ENCODE data around the gene PIEZO2. TPM values are rescaled to one million over a fixed set of nuclear protein-coding genes. Genes with fewer than 3 reads are reported as not detected.

The PIEZO2 gene
- total RNA-seq, 1 experiment from 2014 or later: 0.11 TPM

DNA sequence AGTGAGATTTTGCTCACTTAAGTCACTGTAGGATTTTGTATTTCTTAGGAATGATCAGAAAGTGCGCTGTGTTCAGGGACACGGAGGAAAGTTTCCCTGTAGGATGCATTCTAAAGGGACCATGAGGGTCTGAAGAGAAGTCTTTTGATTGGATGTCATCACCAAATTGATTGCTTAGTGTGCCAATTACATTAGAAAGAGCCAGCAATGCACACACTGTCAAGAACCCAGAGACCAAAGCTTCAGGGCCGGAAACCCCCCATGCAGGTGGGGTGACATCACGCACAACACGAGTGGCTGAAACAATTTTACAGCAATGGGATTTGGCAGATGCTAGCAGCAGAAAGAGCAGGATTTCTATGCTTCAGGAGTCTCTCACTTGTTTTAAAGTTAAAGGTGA lies 381.1 kb downstream of the PIEZO2 start:
- Histone ChIP-seq H3K27me3 (replicated peaks; ENCODE audit: control insufficient read depth, insufficient read depth, low read length) (no peaks in the 10 kb centered on the region), H3K36me3 (ENCODE audit: control insufficient read depth, insufficient read depth, low read length) (no peaks in the 10 kb centered on the region), H3K4me1 (no peaks in the 10 kb centered on the region), H3K9me3 (peaks cover 5% of the 10 kb centered on the region; the same call in 1 of the 2 replicates), H3K4me3 (ENCODE audit: low read depth, low read length) (no peak overlapping the region)
- TF ChIP-seq, protein P1, sequence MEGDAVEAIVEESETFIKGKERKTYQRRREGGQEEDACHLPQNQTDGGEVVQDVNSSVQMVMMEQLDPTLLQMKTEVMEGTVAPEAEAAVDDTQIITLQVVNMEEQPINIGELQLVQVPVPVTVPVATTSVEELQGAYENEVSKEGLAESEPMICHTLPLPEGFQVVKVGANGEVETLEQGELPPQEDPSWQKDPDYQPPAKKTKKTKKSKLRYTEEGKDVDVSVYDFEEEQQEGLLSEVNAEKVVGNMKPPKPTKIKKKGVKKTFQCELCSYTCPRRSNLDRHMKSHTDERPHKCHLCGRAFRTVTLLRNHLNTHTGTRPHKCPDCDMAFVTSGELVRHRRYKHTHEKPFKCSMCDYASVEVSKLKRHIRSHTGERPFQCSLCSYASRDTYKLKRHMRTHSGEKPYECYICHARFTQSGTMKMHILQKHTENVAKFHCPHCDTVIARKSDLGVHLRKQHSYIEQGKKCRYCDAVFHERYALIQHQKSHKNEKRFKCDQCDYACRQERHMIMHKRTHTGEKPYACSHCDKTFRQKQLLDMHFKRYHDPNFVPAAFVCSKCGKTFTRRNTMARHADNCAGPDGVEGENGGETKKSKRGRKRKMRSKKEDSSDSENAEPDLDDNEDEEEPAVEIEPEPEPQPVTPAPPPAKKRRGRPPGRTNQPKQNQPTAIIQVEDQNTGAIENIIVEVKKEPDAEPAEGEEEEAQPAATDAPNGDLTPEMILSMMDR (IDR thresholded peaks at IDR 0.05; ENCODE audit: insufficient read depth in 1 of 2, low read depth in 1 of 2, low read length in 1 of 2, severe bottlenecking in 1 of 2, unreplicated experiment in 1 of 2): no peak
- no TSS peak for BruUV-seq (replicated peaks)
- Mint-ChIP-seq H3K4me3 (ENCODE audit: unreplicated experiment) (no peak overlapping the region), H3K9me3 (ENCODE audit: unreplicated experiment) (peaks cover 11% of the 10 kb centered on the region), H3K27me3 (ENCODE audit: insufficient read depth, unreplicated experiment) (peaks cover 20% of the 10 kb centered on the region), H3K27ac (ENCODE audit: unreplicated experiment) (no peak overlapping the region), H3K4me1 (ENCODE audit: low read depth, unreplicated experiment) (no peaks in the 10 kb centered on the region), H3K36me3 (ENCODE audit: insufficient read depth, unreplicated experiment) (no peaks in the 10 kb centered on the region)
- ChIA-PET POLR2A (no interaction called here), CTCF (no interaction called here)
- no peak for DNase-seq
- intact Hi-C loops (cut with micrococcal nuclease; ENCODE audit: unreplicated experiment): no loop called here

DNA sequence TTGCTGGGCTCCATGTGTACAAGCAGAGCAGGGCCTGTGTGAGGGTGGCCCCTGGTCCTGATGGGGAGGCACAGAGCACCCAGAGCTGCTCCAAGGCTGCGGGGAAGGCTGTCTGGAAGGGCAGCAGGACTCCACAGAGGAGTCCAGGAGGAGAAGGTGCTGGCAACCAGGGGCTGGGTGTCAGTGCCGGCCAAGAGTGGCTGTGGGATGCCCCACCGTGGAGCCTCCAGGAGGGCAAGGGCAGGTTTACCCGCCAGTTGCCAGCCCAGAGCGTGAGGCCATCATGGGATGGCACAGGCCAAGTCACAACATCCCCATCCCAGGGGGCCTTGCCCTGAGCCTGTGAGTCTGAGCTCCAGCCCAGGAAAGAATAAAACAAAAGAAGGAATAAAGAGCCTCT lies 381.7 kb downstream of the PIEZO2 start:
- no peak for DNase-seq
- Mint-ChIP-seq H3K36me3 (ENCODE audit: insufficient read depth, unreplicated experiment) (no peaks in the 10 kb centered on the region), H3K4me1 (ENCODE audit: low read depth, unreplicated experiment) (no peaks in the 10 kb centered on the region), H3K9me3 (ENCODE audit: unreplicated experiment) (peaks cover 11% of the 10 kb centered on the region), H3K27me3 (ENCODE audit: insufficient read depth, unreplicated experiment) (peaks cover 22% of the 10 kb centered on the region), H3K27ac (ENCODE audit: unreplicated experiment) (no peak overlapping the region), H3K4me3 (ENCODE audit: unreplicated experiment) (no peak overlapping the region)
- TF ChIP-seq, protein P1 (IDR thresholded peaks at IDR 0.05; ENCODE audit: insufficient read depth in 1 of 2, low read depth in 1 of 2, low read length in 1 of 2, severe bottlenecking in 1 of 2, unreplicated experiment in 1 of 2): no peak
- intact Hi-C loops (cut with micrococcal nuclease; ENCODE audit: unreplicated experiment): no loop called here
- ChIA-PET POLR2A (no interaction called here), CTCF (no interaction called here)
- Histone ChIP-seq H3K27me3 (replicated peaks; ENCODE audit: control insufficient read depth, insufficient read depth, low read length) (no peaks in the 10 kb centered on the region), H3K9me3 (peaks cover 5% of the 10 kb centered on the region; the same call in 1 of the 2 replicates), H3K4me1 (no peaks in the 10 kb centered on the region), H3K36me3 (ENCODE audit: control insufficient read depth, insufficient read depth, low read length) (no peaks in the 10 kb centered on the region), H3K4me3 (ENCODE audit: low read depth, low read length) (no peak overlapping the region)
- BruUV-seq (replicated peaks): no TSS peak

DNA sequence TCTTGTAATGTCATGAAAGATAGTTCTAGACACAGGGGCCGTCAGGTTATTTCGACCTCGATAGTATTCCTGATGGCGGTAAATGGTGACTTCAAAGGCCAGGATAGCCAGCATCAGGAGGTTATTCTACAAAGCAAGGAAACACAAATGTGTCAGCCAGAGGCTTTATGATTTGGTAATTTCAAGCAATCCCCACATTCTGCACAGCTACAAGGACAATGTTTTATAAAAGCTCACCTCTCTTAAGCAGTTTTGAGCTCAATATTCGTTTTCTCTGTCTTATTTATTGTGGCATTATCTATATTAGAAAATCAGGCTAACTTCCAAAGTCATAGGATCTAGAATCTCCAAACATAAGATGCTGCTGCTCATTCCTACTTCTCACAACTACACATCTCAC lies 388.4 kb downstream of the PIEZO2 start:
- TF ChIP-seq, protein P1 (IDR thresholded peaks at IDR 0.05; ENCODE audit: insufficient read depth in 1 of 2, low read depth in 1 of 2, low read length in 1 of 2, severe bottlenecking in 1 of 2, unreplicated experiment in 1 of 2): no peak
- no peak for DNase-seq
- Mint-ChIP-seq H3K27ac (ENCODE audit: unreplicated experiment) (no peak overlapping the region), H3K4me1 (ENCODE audit: low read depth, unreplicated experiment) (no peaks in the 10 kb centered on the region), H3K4me3 (ENCODE audit: unreplicated experiment) (no peak overlapping the region), H3K36me3 (ENCODE audit: insufficient read depth, unreplicated experiment) (no peaks in the 10 kb centered on the region), H3K9me3 (ENCODE audit: unreplicated experiment) (no peaks in the 10 kb centered on the region), H3K27me3 (ENCODE audit: insufficient read depth, unreplicated experiment) (peaks cover 15% of the 10 kb centered on the region)
- H3K27me3 ChIP-seq (replicated peaks; ENCODE audit: control insufficient read depth, insufficient read depth, low read length): no peaks in the 10 kb centered on the region
- no peaks in the 10 kb centered on the region for H3K4me1 ChIP-seq
- intact Hi-C loops (cut with micrococcal nuclease; ENCODE audit: unreplicated experiment): no loop called here
- H3K4me3 ChIP-seq (ENCODE audit: low read depth, low read length): no peak overlapping the region
- BruUV-seq (replicated peaks): no TSS peak
- no peaks in the 10 kb centered on the region for H3K9me3 ChIP-seq
- H3K36me3 ChIP-seq (ENCODE audit: control insufficient read depth, insufficient read depth, low read length): no peaks in the 10 kb centered on the region
- CTCF ChIA-PET: no interaction called here
- POLR2A ChIA-PET: no interaction called here
